A549 (cell line): ENCODE data around the gene STING1. TPM values are rescaled to one million over a fixed set of nuclear protein-coding genes. Genes with fewer than 3 reads are reported as not detected.

Source experiments
- ATAC-seq, 2 experiments: fragments of 200-7000 bp in 1 of 2; fragments of >200 bp in 1 of 2; cut with Nextera tagmentation in 1 of 2; cut with Tn5 transposase in 1 of 2; 3 replicates each; pipeline versions ENCODE4 v1.8.0 to v1.9.1; 2018 to 2020; ENCODE audit warnings: mild to moderate bottlenecking in 1 of 2, moderate library complexity in 1 of 2
- CTCF ChIA-PET: fragments of 300-600 bp; sonication (Branson Sonifier 250); formaldehyde crosslinking; extraction: SDS; loops from one replicate; lab custom pipeline; 2021; ENCODE audit warnings: antibody characterized with exemption, inconsistent platforms; lab: Yijun Ruan, JAX
- POLR2A ChIA-PET: fragments of 350-600 bp; formaldehyde crosslinking; extraction: SDS; loops from one replicate; lab custom pipeline; 2021; ENCODE audit warnings: antibody characterized with exemption, inconsistent platforms; lab: Yijun Ruan, JAX
- DNase-seq, 2 experiments: peaks; one replicate each; pipeline versions ENCODE4 v3.0.0 to v3.0.0-alpha.2; 2011 to 2016; ENCODE audit warnings: low read depth in 1 of 2, low spot score in 1 of 2
- FAIRE-seq: peaks from 2 replicates; lab custom pipeline; 2011; peaks lifted over from hg19 to GRCh38; lab: Jason Lieb, UNC
- H3K27ac ChIP-seq, 2 experiments: fragments of >200 bp; sonication (Bioruptor Twin); formaldehyde crosslinking; 3 replicates each; pipeline ENCODE4 v1.5.1; 2016 to 2017
- H3K4me1 ChIP-seq: fragments of >200 bp; sonication (Bioruptor Twin); formaldehyde crosslinking; 3 replicates; pipeline ENCODE4 v1.6.1; 2016
- H3K4me2 ChIP-seq: fragments of >200 bp; sonication (Bioruptor Twin); formaldehyde crosslinking; 3 replicates; pipeline ENCODE4 v1.6.1; 2016
- H3K4me3 ChIP-seq: fragments of >200 bp; sonication (Bioruptor Twin); formaldehyde crosslinking; 3 replicates; pipeline ENCODE4 v1.5.1; 2016
- H3K9me3 ChIP-seq: fragments of >200 bp; sonication (Bioruptor Twin); formaldehyde crosslinking; 3 replicates; pipeline ENCODE4 v1.6.1; 2016
- BHLHE40 ChIP-seq: IDR thresholded peaks from 2 replicates; pipeline ENCODE4 v1.6.1; 2012; ENCODE audit warnings: low read depth, low read length, inconsistent platforms
- CBX2 ChIP-seq: fragments of 200-600 bp; sonication (generic); IDR thresholded peaks from 2 replicates; pipeline ENCODE4 v1.6.1; 2016; ENCODE audit warnings: low read depth, mild to moderate bottlenecking, borderline replicate concordance
- CBX8 ChIP-seq: fragments of 200-600 bp; sonication (generic); IDR thresholded peaks from 2 replicates; pipeline ENCODE4 v1.6.1; 2016
- CEBPB ChIP-seq, 2 experiments: fragments of >200 bp in 1 of 2; sonication (Bioruptor Twin) in 1 of 2; formaldehyde crosslinking in 1 of 2; IDR thresholded peaks; 2 replicates each; pipeline ENCODE4 v1.6.1; 2012 to 2016
- EHF ChIP-seq: fragments of 250-450 bp; sonication (Bioruptor Pico); IDR thresholded peaks from 2 replicates; pipeline ENCODE4 v1.5.0; 2020; ENCODE audit warnings: mild to moderate bottlenecking
- EHMT2 ChIP-seq: fragments of 200-600 bp; sonication (generic); IDR thresholded peaks from 2 replicates; pipeline ENCODE4 v1.6.1; 2016; ENCODE audit warnings: antibody characterized with exemption, low read depth, mild to moderate bottlenecking, moderate library complexity
- ELK1 ChIP-seq: fragments of 150-350 bp; IDR thresholded peaks from 2 replicates; pipeline ENCODE4 v1.6.1; 2014; ENCODE audit warnings: low read depth, mild to moderate bottlenecking, low read length
- ESRRA ChIP-seq: fragments of 150-350 bp; IDR thresholded peaks from 2 replicates; pipeline ENCODE4 v1.6.1; 2014; ENCODE audit warnings: mild to moderate bottlenecking, low read length, borderline replicate concordance
- FOSB ChIP-seq: fragments of 250-450 bp; sonication (Bioruptor Pico); IDR thresholded peaks from 2 replicates; pipeline ENCODE4 v1.5.0; 2020; ENCODE audit warnings: mild to moderate bottlenecking, moderate library complexity
- GATA3 ChIP-seq: IDR thresholded peaks from 2 replicates; pipeline ENCODE4 v1.6.1; 2012; ENCODE audit warnings: borderline replicate concordance
- HDAC2 ChIP-seq: fragments of 200-600 bp; sonication (generic); IDR thresholded peaks from 2 replicates; pipeline ENCODE4 v1.6.1; 2016
- HEYL ChIP-seq: fragments of 250-450 bp; sonication (Bioruptor Pico); IDR thresholded peaks from 2 replicates; pipeline ENCODE4 v1.8.0; 2021; ENCODE audit warnings: mild to moderate bottlenecking, moderate library complexity
- HOXB5 ChIP-seq: fragments of 250-450 bp; sonication (Bioruptor Pico); IDR thresholded peaks from 2 replicates; pipeline ENCODE4 v1.5.0; 2020; ENCODE audit warnings: mild to moderate bottlenecking, moderate library complexity
- JUNB ChIP-seq: fragments of >200 bp; sonication (Bioruptor Twin); formaldehyde crosslinking; IDR thresholded peaks from 2 replicates; pipeline ENCODE4 v1.6.1; 2016
- KDM1A ChIP-seq: fragments of 200-600 bp; sonication (generic); IDR thresholded peaks from 2 replicates; pipeline ENCODE4 v1.6.1; 2016; ENCODE audit warnings: low read depth, mild to moderate bottlenecking
- MAFK ChIP-seq: fragments of 450-650 bp; IDR thresholded peaks from 2 replicates; pipeline ENCODE4 v1.6.1; 2014; ENCODE audit not compliant: partially characterized antibody
- MAZ ChIP-seq: fragments of 150-350 bp; IDR thresholded peaks from 2 replicates; pipeline ENCODE4 v1.6.1; 2014; ENCODE audit warnings: antibody characterized with exemption, low read depth, low read length, borderline replicate concordance
- MYC ChIP-seq: IDR thresholded peaks from 2 replicates; pipeline ENCODE4 v1.6.1; 2012; ENCODE audit warnings: mild to moderate bottlenecking, inconsistent platforms, low read length, improper control_type of control experiment, borderline replicate concordance
- NFE2L2 ChIP-seq: fragments of 150-350 bp; conservative IDR thresholded peaks from 2 replicates; pipeline ENCODE4 v1.6.1; 2014; ENCODE audit warnings: low read length
- PHF8 ChIP-seq: fragments of 200-600 bp; sonication (generic); IDR thresholded peaks from 2 replicates; pipeline ENCODE4 v1.6.1; 2016; ENCODE audit warnings: low read depth, mild to moderate bottlenecking, antibody characterized with exemption, moderate library complexity, borderline replicate concordance
- POLR2A ChIP-seq: IDR thresholded peaks from 2 replicates; pipeline ENCODE4 v1.6.1; 2012; ENCODE audit warnings: mild to moderate bottlenecking, low read length
- POLR2AphosphoS2 ChIP-seq: conservative IDR thresholded peaks from 2 replicates; pipeline ENCODE4 v1.6.1; 2012; ENCODE audit warnings: low read length, improper control_type of control experiment, inconsistent platforms
- RARB ChIP-seq: fragments of 250-450 bp; sonication (Bioruptor Pico); IDR thresholded peaks from 2 replicates; pipeline ENCODE4 v1.8.0; 2021; ENCODE audit warnings: mild to moderate bottlenecking, moderate library complexity
- RFX5 ChIP-seq: fragments of 450-650 bp; IDR thresholded peaks from 2 replicates; pipeline ENCODE4 v1.7.1; 2014; ENCODE audit warnings: antibody characterized with exemption, mild to moderate bottlenecking, moderate library complexity
- RNF2 ChIP-seq: fragments of 200-600 bp; sonication (generic); IDR thresholded peaks from 2 replicates; pipeline ENCODE4 v1.6.1; 2016; ENCODE audit warnings: low read depth, mild to moderate bottlenecking, antibody characterized with exemption, moderate library complexity, borderline replicate concordance
- SMC3 ChIP-seq: fragments of >200 bp; sonication (Bioruptor Twin); formaldehyde crosslinking; IDR thresholded peaks from 3 replicates; pipeline ENCODE4 v1.6.1; 2018; ENCODE audit warnings: inconsistent platforms
- SREBF2 ChIP-seq: fragments of 450-650 bp; IDR thresholded peaks from 2 replicates; pipeline ENCODE4 v1.6.1; 2014; ENCODE audit warnings: mild to moderate bottlenecking, moderate library complexity
- TFCP2L1 ChIP-seq: fragments of 250-450 bp; sonication (Bioruptor Pico); IDR thresholded peaks from 2 replicates; pipeline ENCODE4 v1.5.0; 2021; ENCODE audit warnings: mild to moderate bottlenecking
- TP53 ChIP-seq: fragments of 250-450 bp; sonication (Bioruptor Pico); IDR thresholded peaks from 2 replicates; pipeline ENCODE4 v1.5.0; 2021; ENCODE audit warnings: mild to moderate bottlenecking, moderate library complexity
- USF2 ChIP-seq: fragments of 450-650 bp; IDR thresholded peaks from 2 replicates; pipeline ENCODE4 v1.6.1; 2014; ENCODE audit warnings: antibody characterized with exemption
- WGBS: methylation state at CpG from one replicate; pipeline ENCODE4 v1.1.6; 2017; ENCODE audit errors: missing lambda C conversion rate; 5-methylcytosine and 5-hydroxymethylcytosine counted together
- polyA plus RNA-seq, 4 experiments: library from polyadenylated mRNA; depleted of rRNA in 3 of 4; stranded (reverse); fragments of >200 nt; fragmentation: RNase III in 1 of 4; extraction: RNeasy Plus Mini Kit Qiagen cat#74134 plus additional on column Dnase treatment in 1 of 4; gene quantifications; 2 replicates in 3 of 4; 3 replicates in 1 of 4; pipeline ENCODE4 v1.2.3, GENCODE V29; 2011 to 2017
- TF ChIP-seq, protein P1 (sequence below): fragments of >200 bp; sonication (Bioruptor Twin); formaldehyde crosslinking; IDR thresholded peaks from 2 replicates; pipeline ENCODE4 v1.6.1; 2016
- TF ChIP-seq, protein P2 (sequence below): fragments of >200 bp; sonication (Bioruptor Twin); formaldehyde crosslinking; IDR thresholded peaks from 3 replicates; pipeline ENCODE4 v1.5.1; 2016
- TF ChIP-seq, protein P3 (sequence below): fragments of 250-450 bp; sonication (Bioruptor Pico); IDR thresholded peaks from 2 replicates; pipeline ENCODE4 v1.5.0; 2020; ENCODE audit warnings: low read depth, mild to moderate bottlenecking, moderate library complexity

Gene STING1
- polyA plus RNA-seq, 2 of the 4 experiments (the other 2 are of a cell fraction) = 0.72 to 0.92 TPM

GRCh38 chr5:139524940-139525585 is 42.5 kb upstream of the STING1 start:
- CTCF ChIA-PET = interaction anchor here (1.5 to 16.3 kb wide), 3 partner anchors 11 to 241 kb away, joined by 5 to 392 read pairs (median 23); no protein-coding TSS in a partner anchor
- Histone ChIP-seq H3K4me2 (no peak overlapping the region), H3K9me3 (no peaks in the 10 kb centered on the region), H3K4me1 (no peaks in the 10 kb centered on the region), H3K27ac (no peak overlapping the region), H3K4me3 (no peak overlapping the region)
- ATAC-seq = no peak
- no peak for DNase-seq
- TF ChIP-seq TP53 (CRISPR knock-in tag) = no peak
- no peak for TF ChIP-seq RARB
- TF ChIP-seq JUNB = no peak
- no peak for TF ChIP-seq MYC
- TF ChIP-seq POLR2AphosphoS2 = no peak
- TF ChIP-seq HDAC2 = no peak
- no peak for TF ChIP-seq RFX5
- no peak for TF ChIP-seq CBX2
- TF ChIP-seq TFCP2L1 (CRISPR knock-in tag) = no peak
- no peak for TF ChIP-seq MAFK
- TF ChIP-seq USF2 = no peak
- no peak for TF ChIP-seq HEYL (CRISPR knock-in tag)
- no peak for TF ChIP-seq FOSB (CRISPR knock-in tag)
- TF ChIP-seq CEBPB (IDR thresholded peaks at IDR 0.05) = no peak
- TF ChIP-seq SMC3 = no peak
- no peak for TF ChIP-seq KDM1A
- no peak for TF ChIP-seq CBX8
- no peak for TF ChIP-seq SREBF2
- no peak for TF ChIP-seq RNF2
- no peak for FAIRE-seq
- POLR2A ChIA-PET = no interaction called here
- 36% methylated on average over 2 of the region's 2 CpGs for WGBS

GRCh38 chr5:139524446-139524845 is 41.9 kb upstream of the STING1 start:
- no peak for TF ChIP-seq HEYL (CRISPR knock-in tag)
- no peak for TF ChIP-seq HOXB5 (CRISPR knock-in tag)
- no peak for TF ChIP-seq POLR2A
- TF ChIP-seq SREBF2 = no peak
- no peak for TF ChIP-seq MAZ
- no peak for TF ChIP-seq BHLHE40
- no peak for TF ChIP-seq ELK1
- TF ChIP-seq EHF = no peak
- TF ChIP-seq PHF8 = no peak
- TF ChIP-seq CBX8 = no peak
- no peak for TF ChIP-seq ESRRA
- no peak for TF ChIP-seq EHMT2
- no peak for TF ChIP-seq CEBPB (IDR thresholded peaks at IDR 0.05)
- TF ChIP-seq, protein P1, sequence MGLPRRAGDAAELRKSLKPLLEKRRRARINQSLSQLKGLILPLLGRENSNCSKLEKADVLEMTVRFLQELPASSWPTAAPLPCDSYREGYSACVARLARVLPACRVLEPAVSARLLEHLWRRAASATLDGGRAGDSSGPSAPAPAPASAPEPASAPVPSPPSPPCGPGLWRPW = no peak
- TF ChIP-seq JUNB = no peak
- no peak for TF ChIP-seq GATA3
- TF ChIP-seq, protein P2, sequence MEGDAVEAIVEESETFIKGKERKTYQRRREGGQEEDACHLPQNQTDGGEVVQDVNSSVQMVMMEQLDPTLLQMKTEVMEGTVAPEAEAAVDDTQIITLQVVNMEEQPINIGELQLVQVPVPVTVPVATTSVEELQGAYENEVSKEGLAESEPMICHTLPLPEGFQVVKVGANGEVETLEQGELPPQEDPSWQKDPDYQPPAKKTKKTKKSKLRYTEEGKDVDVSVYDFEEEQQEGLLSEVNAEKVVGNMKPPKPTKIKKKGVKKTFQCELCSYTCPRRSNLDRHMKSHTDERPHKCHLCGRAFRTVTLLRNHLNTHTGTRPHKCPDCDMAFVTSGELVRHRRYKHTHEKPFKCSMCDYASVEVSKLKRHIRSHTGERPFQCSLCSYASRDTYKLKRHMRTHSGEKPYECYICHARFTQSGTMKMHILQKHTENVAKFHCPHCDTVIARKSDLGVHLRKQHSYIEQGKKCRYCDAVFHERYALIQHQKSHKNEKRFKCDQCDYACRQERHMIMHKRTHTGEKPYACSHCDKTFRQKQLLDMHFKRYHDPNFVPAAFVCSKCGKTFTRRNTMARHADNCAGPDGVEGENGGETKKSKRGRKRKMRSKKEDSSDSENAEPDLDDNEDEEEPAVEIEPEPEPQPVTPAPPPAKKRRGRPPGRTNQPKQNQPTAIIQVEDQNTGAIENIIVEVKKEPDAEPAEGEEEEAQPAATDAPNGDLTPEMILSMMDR = no peak
- no peak for TF ChIP-seq NFE2L2
- TF ChIP-seq, protein P3, sequence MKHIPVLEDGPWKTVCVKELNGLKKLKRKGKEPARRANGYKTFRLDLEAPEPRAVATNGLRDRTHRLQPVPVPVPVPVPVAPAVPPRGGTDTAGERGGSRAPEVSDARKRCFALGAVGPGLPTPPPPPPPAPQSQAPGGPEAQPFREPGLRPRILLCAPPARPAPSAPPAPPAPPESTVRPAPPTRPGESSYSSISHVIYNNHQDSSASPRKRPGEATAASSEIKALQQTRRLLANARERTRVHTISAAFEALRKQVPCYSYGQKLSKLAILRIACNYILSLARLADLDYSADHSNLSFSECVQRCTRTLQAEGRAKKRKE (CRISPR knock-in tag) = no peak
- TF ChIP-seq, all 56 proteins: peak for 0
- WGBS = 86% methylated on average over 3 of the region's 4 CpGs
- ChIA-PET CTCF (interaction anchor here (1.5 to 16.3 kb wide), 3 partner anchors 10 to 241 kb away, joined by 5 to 392 read pairs (median 23); no protein-coding TSS in a partner anchor), POLR2A (no interaction called here)
- no peak overlapping the region for H3K27ac ChIP-seq
- H3K4me1 ChIP-seq = no peaks in the 10 kb centered on the region
- no peak overlapping the region for H3K4me2 ChIP-seq
- FAIRE-seq (no peak), DNase-seq (no peak), ATAC-seq (no peak)
- no peaks in the 10 kb centered on the region for H3K9me3 ChIP-seq
- no peak overlapping the region for H3K4me3 ChIP-seq
